ENCODE measurements around the gene FBXO15. TPM values are rescaled to one million over a fixed set of nuclear protein-coding genes. Genes with fewer than 3 reads are reported as not detected.

Gene FBXO15
- total and polyA plus RNA-seq, 2 donors (not counting 3 experiments of a cell fraction or from before 2014, with no cell fraction given), result not detected

DNA sequence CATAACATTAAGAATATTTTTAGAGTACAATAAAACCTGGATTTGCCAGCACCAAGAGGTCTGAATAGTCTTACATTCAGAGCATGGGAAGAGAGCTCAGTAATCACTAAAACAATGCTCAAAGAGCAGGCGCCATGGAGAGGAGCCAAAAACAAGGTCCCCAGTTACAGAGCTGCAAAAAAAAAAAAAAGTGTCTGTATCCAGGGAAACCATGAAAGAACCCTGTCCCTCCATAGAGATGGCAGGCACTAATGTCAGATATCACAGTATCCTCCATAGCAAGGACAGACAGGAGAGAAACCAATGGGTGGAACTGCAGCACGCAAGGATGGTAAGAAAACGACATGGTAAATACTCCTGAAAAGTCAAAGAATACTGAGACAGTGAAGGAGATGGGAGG lies 19.5 kb downstream of the FBXO15 start:
- Histone ChIP-seq H3K9me3 (replicated peaks; ENCODE audit: control insufficient read depth, insufficient read depth, low read length) (no peaks in the 10 kb centered on the region), H3K9ac (replicated peaks; ENCODE audit: extremely low read depth, insufficient read depth, low read length) (no peak overlapping the region), H3K36me3 (ENCODE audit: control insufficient read depth in 2 of 2, extremely low read depth in 1 of 2, insufficient read depth in 2 of 2, low read length in 2 of 2) (no peaks in the 10 kb centered on the region), H2AFZ (ENCODE audit: low read depth, low read length) (no peak overlapping the region), H3K4me2 (ENCODE audit: insufficient read depth, low read length) (no peak overlapping the region), H3K4me1 (ENCODE audit: control insufficient read depth, extremely low read depth, insufficient read depth, low read length) (no peaks in the 10 kb centered on the region), H3K27me3 (ENCODE audit: control insufficient read depth in 2 of 2, insufficient read depth in 2 of 2, low read length in 2 of 2) (no peaks in the 10 kb centered on the region), H3K9me1 (replicated peaks; ENCODE audit: control insufficient read depth, extremely low read depth, insufficient read depth, low read length) (no peaks in the 10 kb centered on the region), H4K20me1 (replicated peaks; ENCODE audit: control insufficient read depth, extremely low read depth, insufficient read depth, low read length) (no peaks in the 10 kb centered on the region), H3K27ac (ENCODE audit: insufficient read depth, low read depth, low read length) (no peak overlapping the region), H3K79me2 (ENCODE audit: control insufficient read depth, insufficient read depth, low read length) (no peaks in the 10 kb centered on the region), H3K4me3 (replicated peaks in 1 of 3; ENCODE audit: insufficient read depth in 1 of 3, low read depth in 1 of 3, low read length in 3 of 3) (no peak overlapping the region)
- intact Hi-C loops (cut with micrococcal nuclease), result no loop called here
- BruUV-seq (replicated peaks), result no TSS peak
- DNase-seq (ENCODE audit: low read depth, low spot score) (no peak), FAIRE-seq (no peak)
- ChIA-PET POLR2A (no interaction called here), CTCF (no interaction called here)
- dilution Hi-C loops (cut with MboI; ENCODE audit: extremely low pct_ligation_motif_present, low sequenced_read_pairs), result no loop called here
- TF ChIP-seq POLR2A (IDR thresholded peaks at IDR 0.05; ENCODE audit: low read depth, low read length), result no peak
- TF ChIP-seq MYC (IDR thresholded peaks at IDR 0.05; ENCODE audit: low read depth, low read length), result no peak
- TF ChIP-seq GATA2 (IDR thresholded peaks at IDR 0.05; ENCODE audit: insufficient read depth, insufficient read length, low read depth, low read length), result no peak
- TF ChIP-seq CTCF (IDR thresholded peaks at IDR 0.05; ENCODE audit: extremely low read depth in 1 of 2, insufficient read depth in 1 of 2, low read depth in 1 of 2, low read length in 2 of 2), result no peak
- TF ChIP-seq FOS (IDR thresholded peaks at IDR 0.05; ENCODE audit: borderline replicate concordance, insufficient read depth, low read length), result no peak
- no peak for TF ChIP-seq MAX (IDR thresholded peaks at IDR 0.05; ENCODE audit: insufficient read depth, insufficient read length)
- TF ChIP-seq JUN (IDR thresholded peaks at IDR 0.05; ENCODE audit: borderline replicate concordance, insufficient read depth, insufficient read length, low read depth), result no peak
- no peak for TF ChIP-seq EZH2 (IDR thresholded peaks at IDR 0.05; ENCODE audit: borderline replicate concordance, low read depth, low read length, severe bottlenecking)
- no peak for TF ChIP-seq POLR2AphosphoS5 (IDR thresholded peaks at IDR 0.05; ENCODE audit: insufficient read depth, low read depth, low read length)
